HG02943 (cell line): Measurements from ENCODE around the gene RAD54L.

ENCODE experiments used
- ATAC-seq: cut with Tn5 transposase; IDR thresholded peaks from one replicate; pipeline ENCODE4 v1.9.1; 2021; ENCODE audit warnings: mild to moderate bottlenecking, low read depth, moderate library complexity; ENCODE audit not compliant: unreplicated experiment

RAD54L gene

DNA sequence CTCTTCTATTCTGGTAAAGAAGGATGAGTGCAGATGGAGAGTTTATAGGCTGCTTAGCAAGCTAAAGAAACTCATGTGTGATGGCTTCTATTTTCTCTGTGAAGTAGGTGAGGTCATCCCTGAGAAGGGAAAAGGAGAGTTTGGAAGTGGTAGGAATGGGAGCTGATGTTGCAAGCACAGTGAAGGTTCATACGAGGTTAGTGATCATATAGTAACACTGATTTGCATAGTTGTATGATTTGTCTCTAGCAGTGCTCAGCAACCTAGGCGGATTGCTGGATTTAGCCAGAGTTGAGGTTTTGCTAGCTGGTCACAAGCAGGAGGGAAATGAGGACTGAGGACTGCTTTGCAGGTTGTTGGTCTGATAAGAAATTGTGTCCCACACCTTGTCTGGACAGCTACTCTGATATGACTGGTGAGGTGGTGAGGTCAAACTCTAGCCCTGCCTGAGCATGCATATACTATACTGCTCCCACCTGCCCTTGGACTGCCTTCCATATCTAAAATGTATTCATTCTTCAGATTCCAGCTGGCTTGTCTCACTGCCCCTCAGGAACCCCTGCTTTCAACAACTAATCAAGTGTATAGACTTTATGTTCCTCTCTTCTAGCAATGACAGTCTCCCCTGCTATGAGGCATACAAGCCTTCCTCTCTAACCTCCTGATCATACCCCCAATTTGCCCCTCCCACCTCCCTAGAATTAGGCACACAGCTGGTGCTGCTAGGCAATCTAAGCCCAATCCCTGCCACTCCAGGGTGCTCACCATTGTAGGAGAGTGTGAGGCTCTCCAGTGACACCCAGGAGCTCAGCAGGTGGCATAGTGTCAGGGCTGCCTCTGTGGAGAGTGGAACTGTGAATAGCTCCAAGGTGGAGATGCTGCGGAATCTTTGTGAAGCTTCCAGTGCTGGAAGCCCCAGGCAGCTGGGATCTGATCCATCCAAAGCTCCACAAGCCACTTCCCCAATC lies 37.3 kb downstream of the RAD54L start:
- no peak for ATAC-seq

DNA sequence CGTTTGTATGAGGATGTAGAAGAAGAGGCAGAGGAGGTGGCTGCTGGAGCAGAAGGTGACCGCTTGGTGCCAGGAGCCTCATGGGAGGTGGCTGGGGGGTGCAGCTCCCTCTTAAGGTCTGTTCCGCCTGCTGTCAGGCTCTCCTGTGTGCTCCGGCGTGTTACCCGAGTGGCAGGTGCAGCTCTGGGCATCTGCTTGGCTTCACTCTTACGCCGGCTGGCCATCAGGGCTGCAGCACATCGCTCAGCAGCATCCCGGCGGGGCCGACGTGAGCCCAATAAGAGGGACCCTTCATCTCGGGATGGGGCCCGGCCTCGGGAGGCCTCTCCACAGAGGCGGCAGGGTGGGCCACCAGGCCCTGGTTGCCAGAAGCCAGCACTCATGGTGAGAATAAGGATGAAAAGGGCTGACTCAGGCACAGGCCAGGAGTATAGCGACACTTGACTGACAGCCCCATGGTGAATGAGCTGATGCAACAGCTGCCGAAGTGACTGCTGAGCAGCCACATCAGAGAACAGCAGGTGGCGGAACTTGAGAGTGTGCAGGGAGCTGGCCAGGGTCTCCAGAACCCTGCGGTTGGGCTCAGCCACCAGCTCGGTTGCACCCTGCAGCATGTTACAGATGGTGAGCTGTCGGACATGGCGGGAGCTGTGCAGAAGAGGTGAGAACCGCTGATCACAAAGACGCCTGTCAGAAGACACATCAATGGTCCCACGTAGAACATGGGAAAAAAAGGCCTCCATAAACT lies 38.3 kb downstream of the RAD54L start:
- ATAC-seq: no peak

DNA sequence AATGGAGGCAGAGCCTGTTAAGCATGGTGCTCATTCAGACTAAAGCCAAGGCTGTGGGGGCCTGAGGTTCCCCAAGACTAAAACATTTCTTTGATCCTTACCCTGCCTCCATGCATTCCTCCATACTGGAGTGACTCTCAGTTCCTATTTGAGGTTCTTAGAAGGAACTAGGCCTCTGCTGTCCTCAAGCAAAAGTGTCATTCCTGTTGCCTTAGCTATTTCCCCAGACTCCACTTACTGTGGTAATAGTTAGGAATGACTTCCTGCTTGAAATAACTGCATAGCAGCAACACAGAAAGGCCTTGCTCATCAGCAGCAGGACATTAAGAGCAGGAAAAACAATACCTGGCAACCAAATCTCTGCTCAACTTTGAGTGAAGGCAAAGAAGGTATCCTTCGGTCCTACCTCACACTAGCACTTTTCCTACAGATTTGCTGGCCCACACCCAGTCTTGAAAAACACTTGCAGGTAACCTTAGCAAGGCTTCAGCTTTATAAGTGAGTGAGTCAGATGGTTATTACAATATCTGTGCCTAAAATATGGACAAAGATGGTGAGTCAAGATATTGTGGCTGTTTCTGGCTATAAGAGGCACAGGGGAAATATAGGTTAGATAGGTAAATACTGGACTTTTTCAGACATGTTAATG lies 41.0 kb downstream of the RAD54L start:
- no peak for ATAC-seq

DNA sequence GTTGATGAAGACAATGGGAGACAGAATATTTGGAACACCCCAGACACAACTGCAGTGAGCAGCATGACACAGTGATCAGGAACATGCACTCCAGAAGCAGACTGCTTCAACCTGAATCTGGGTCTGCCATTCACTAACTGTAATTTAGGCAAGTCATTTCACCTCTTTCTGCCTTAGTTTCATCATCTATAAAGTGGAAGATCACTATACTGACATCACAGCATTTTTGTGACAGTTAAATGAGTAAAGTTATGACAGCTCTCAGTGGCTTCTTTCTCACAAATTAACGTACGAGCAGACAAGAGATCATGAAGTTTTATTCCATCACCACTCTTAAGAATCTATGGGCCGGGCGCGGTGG lies 41.6 kb downstream of the RAD54L start:
- ATAC-seq: no peak

DNA sequence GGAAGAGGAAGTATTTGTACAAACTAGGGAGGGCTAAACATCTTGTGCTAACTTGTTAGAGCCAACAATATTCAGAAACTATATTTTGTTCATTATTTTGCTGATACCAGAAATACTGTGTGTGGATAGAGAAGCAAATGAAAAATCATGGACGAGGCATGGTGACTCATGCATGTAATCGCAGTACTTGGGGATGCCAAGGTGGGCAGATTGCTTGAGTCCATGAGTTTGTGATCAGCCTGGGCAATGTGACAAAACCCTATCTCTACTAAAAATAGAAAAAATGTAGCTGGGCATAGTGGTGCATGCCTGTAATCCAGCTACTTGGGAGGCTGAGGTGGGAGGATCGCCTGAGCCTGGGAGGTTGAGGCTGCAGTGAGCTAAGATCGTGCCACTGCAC lies 42.4 kb downstream of the RAD54L start:
- no peak for ATAC-seq

DNA sequence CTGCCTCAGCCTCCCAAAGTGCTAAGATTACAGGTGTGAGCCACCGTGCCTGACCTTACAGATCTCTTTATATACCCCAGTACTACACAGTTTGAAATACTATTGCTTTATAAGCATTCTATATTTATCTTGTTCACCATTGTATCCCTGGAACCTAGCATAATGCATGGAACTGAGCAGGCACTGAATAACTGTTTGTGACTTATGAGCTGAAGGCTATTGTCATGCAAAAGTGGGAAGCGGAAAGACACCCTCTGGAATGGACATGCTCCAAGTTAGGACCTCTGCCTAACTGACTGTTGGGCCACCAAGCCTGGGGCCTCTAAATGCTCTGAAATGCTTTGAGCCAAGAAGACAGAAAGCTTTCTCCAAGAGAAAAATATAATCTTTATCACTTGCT lies 47.7 kb downstream of the RAD54L start:
- no peak for ATAC-seq

DNA sequence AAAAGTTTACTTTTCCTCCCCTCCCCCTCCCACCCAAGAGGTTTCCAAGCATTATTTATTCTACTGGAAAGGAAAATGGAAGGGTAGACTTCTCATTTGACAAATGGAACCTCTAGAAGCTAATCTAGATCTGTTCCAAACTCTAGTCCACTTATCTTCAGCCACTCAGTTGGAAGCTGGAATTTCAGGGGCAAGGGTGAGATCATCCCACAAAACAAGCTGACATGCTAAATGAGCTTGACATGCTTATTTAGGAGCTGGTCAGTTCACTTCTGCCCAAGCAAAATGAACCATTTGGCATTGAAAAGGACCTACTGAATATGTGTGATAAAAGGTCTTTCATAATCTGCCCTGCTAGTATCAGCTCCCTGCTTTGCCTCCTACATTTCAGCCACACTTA lies 50.8 kb downstream of the RAD54L start:
- ATAC-seq: no peak

DNA sequence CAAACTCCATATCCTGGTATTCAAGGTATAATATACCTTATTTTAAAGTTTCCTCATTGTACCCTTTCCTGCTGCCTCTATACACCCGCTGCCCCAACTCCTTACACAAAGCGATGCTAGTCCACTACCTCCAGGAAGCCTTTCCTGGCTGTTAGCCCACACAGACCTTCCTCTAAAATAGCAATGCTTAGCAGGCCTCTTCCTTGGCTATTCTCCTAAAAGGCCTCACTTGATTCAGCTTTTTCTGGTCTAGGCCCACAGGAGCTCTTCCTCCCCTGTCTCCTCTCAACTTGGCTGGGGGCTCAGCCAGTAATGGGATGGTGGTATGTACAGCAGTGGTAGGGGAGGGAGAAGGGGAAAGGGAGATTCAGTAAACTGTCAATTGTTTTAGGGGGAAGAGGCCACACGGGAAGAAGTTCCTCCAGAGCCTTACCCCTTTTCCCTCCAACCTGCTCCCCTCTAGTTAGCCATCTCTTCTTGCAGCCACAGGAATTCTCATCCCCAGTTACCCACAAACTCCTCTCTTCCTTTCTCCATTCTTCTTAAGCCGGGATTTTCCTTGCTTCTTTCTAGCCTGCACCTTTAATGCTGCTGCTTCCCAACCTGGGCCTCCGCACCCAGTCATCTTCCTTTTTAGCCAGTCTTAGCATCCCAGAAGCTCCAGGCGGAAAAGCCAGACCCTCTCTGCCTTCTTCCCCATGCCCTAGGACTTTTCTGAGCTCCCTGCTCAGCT lies 53.3 kb downstream of the RAD54L start:
- no peak for ATAC-seq

DNA sequence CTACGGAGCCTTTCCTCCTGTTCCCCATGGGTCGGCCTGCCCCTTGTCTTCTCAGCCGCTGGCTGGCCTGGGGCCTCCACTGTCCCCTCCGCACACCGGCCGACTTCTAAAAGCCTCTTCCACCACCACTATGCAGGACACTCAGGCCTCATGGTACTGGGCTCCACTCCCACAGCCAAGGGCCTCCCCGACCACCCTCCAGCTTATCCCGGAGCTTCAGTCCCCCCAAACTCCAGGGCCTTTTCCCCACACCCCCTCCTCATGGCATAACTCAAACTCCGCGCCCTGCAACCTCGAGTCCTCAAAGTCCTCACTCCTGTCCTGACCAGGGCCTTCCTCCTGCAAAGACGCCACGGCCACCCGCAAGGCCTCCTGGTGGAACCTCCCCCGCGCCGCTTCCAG lies 53.8 kb downstream of the RAD54L start:
- no peak for ATAC-seq

DNA sequence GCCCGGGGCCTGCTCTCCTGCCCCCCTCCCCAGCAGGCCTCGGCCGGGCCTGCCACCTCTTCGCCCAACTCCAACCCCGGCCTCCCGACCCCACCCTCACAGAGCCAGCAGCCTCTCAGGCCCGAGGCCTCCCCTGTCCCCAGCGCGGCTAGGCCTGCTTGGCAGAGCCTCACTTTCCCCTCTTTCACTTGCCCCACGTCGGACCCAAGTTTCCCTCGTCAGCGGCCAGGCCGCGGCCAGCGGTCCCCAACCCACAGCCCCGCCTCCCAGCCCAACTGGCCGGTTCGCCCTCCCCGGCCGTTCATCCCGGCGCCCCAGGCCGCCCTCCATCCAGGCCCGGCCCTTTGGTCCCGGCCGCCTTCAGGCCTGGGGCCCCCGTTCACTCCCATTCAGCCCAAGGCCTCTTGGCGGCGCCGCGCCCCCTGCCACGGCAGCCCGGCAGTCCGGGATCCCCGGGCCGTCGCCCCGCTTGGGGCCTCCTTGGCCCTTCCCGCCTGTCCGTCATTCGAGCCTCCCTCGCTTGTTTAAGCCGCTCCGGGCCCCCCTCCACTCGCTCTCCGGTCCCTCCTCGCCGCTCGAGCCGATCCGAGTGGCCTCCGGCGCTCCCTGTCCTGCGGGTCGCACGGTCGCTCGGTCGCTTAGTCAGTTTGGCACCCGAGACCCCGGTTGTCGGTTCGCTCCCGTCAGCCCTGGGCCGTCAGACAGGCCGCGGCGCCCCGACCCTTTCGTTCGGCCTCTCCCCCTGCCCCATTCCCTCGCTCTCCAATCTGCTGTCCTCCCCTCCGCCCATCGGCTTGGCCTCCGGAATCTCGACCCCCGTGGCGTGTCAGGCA lies 54.5 kb downstream of the RAD54L start:
- ATAC-seq: no peak

DNA sequence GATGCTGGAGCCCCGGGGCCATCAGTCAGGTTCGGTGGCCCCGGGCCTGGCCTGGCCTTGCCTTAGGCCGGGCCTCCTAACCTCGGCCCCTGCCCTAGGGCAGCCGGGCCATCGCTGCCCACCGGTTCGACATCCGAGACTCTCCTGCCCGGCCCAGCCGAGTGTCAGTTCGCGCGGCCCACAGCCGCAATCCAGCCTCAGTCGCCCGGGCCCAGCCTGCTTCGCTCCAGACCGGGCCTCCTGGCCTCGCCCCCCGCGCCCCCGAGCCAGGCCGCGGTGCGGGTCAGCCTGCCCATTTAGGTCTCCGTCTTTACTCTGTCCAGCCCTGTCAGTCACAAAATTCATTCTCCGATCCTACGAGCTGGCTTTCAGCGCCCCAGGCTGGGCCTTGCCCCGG lies 55.1 kb downstream of the RAD54L start:
- ATAC-seq: no peak

DNA sequence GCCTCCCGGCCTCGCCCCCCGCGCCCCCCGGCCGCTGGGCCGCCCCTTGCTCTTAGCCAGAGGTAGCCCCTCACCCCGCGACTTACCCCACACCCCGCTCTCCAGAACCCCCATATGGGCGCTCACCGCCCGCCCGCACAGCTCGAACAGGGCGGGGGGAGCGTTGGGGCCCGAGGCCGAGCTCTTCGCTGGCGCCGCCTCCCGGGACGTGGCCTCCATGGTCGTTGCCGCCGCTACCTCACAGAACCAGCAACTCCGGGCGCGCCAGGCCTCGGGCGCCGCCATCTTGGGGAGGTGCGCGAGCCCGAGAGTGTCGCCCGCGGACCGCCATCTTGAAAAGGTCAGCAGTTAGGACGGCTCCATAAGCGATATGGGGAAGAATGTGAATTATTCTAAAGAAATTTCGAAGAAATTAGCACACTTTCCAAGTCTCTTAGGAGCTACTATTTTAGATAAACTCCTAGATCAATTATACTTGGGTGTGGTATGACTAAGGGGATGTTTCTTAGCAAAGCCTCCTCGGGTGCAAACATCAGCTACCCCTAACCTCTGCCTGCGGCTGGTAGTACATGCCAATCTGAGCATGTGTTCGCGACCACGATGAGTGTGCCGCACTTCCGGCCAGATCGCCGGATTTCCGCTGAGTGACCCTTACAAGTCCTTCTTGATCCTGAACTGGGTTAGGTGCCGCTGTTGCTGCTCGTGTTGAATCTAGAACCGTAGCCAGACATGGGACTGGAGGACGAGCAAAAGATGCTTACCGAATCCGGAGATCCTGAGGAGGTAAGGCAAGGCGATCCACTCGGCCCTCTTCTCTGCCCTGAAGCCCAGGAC lies 55.7 kb downstream of the RAD54L start, which contains the start of the genes LRRC41 and UQCRH:
Gene LRRC41 (minus strand): TSS at position 579 of the 834 bp plus-strand sequence. CDS start 294 bp downstream, at position 285.
Gene UQCRH (plus strand): TSS at position 661 of the 834 bp plus-strand sequence. CDS start 69 bp downstream, at position 730.
- peak; percentile 79 for ATAC-seq

DNA sequence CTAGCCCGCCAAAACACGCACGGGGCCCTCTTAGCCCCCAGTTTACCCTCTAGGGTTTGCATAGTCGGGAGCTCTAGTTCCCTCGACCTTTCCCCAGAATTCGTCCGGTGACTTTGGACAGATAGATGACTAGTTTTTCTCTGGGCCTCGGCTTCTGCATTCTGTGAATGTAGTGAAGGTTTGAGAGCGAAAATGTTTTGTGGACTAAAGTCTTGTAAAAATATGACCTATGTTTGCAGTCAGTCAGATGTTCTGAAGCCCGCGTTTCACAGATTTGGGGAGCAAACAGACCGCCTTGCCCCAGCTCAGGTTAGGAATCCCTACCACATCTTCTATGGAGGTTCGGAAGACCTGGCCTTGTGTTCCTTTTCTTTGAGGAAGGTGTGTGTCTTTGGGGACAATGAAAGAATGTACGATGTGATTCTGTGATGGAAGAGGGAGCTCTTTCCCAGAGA lies 56.3 kb downstream of the RAD54L start:
- ATAC-seq: peak; percentile 4

DNA sequence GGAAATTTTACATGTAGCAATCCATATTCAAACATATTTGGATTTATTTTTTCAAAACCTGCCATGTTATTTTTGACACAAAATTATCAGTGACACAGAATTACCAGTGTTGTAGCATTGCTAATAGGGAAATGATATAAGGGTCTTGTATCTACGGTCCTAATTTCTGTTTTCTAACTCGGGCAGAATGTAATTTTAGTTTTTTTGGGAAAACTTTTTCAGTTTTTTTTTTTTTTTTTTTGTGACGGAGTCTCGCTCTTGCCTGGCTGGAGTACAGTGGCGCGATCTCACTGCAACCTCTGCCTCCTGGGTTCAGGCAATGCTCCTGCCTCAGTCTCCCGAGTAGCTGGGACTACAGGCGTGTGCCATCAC lies 58.6 kb downstream of the RAD54L start:
- ATAC-seq: no peak

DNA sequence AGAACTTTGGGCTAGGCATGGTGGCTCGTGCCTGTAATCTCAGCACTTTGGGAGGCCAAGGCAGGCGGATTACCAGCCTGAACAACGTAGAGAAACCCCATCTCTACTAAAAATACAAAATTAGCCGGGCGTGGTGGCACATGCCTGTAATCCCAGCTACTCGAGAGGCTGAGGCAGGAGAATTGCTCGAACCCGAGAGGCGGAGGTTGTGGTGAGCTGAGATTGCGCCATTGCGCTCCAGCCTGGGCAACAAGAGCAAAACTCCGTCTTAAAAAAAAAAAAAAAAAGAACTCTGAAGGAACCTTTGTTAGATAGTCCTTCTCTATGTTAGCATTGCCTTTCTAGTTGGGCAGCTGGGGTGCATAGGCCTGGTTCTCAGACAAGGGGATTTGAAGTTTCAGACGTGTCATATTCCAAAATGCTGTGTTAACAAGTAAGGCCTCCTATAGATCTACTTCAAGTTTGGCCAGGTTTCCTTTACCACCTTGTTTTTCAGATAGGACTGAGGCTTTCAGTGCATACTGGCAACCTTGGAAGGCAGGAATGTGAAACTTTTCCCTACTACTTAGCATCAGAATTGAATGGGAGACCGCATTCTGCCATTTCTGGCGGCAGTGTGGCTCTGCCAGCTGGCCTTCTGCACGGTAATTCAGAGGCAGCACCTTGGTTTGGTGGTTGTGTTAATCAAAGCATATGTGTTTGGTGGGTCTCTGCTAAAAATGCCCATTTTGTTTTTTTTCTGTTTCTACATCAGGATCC lies 62.0 kb downstream of the RAD54L start:
- ATAC-seq: no peak

DNA sequence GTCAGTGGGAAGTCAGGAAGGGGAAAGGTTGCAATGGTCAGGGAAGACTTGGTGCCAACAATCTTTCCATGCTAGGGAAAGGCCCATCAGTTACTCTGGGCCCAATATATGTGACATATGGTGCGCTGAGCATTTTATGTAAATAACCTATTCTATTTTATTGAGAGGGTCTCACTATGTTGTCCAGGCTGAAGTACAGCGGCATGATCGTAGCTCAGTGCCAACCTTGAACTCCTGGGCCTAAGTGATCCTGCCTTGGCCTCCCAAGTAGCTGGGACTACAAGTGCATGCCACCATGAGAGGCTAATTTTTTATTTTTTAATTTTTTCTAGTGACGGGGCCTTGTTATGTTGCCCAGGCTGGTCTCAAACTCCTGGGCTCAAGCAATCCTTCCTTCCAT lies 62.8 kb downstream of the RAD54L start:
- no peak for ATAC-seq

DNA sequence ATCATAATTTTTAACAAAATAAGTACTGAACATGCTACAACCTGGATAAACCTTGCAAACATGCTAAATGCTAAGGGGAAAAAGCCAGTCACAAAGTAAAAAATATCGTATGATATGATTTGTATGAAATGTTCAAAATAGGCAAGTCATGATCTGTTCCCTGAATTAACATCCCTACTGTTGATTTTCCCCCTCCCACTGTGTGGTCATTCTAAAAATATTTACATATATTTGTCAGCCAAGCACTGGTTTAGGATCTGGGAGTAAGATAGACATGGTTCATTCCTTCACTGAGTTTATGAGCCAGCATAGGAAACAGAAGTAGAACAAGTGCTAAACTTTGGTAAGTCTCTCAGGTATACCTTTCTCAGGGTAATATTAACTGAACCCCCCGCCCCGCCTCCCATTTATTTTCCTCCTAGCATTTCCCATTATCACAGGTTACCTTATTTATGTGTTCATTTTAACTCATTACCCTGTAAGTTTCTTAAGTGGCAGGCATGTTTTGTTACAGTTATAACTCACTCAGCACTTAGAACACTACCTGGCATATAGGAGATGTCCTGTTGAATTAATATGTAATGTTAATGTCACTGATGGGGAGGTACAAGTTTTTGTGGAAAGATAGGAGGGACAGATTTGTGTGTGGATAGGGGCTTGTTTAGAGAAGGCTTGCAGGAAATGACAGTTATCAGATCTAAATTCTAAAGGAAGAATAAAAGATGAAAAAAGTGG lies 68.3 kb downstream of the RAD54L start:
- no peak for ATAC-seq
